MCF 10A (cell line): ENCODE results near the gene ANK2. TPM values are rescaled to one million over a fixed set of nuclear protein-coding genes. Genes with fewer than 3 reads are reported as not detected.
A peak's percentile ranks its signal among the peaks of the same experiment; 100 is the strongest.

Experiments used
- BruUV-seq: library from RNA; stranded (reverse); fragments of 400-500 nt; replicated peaks from 2 replicates; lab custom pipeline; 2021; lab: Mats Ljungman, UMichigan
- CTCF ChIA-PET: fragments of 300-600 bp; sonication (Branson Sonifier 250); formaldehyde crosslinking; extraction: SDS; loops from one replicate; lab custom pipeline; 2021; ENCODE audit warnings: antibody characterized with exemption, inconsistent platforms; lab: Yijun Ruan, JAX
- POLR2A ChIA-PET: fragments of 300-600, 350-650 bp; sonication (Branson Sonifier 250); formaldehyde crosslinking; extraction: SDS; loops from one replicate; lab custom pipeline; 2020; ENCODE audit warnings: antibody characterized with exemption, inconsistent platforms; lab: Yijun Ruan, JAX
- DNase-seq: peaks from one replicate; pipeline ENCODE4 v3.0.0-alpha.2; 2018; ENCODE audit not compliant: unreplicated experiment
- H3K27ac Mint-ChIP-seq: one replicate; pipeline ENCODE4 v1.8.0; 2022; ENCODE audit warnings: mild to moderate bottlenecking, low read depth, mixed read lengths; ENCODE audit not compliant: unreplicated experiment
- H3K27me3 Mint-ChIP-seq: one replicate; pipeline ENCODE4 v1.8.0; 2022; ENCODE audit warnings: mixed read lengths; ENCODE audit not compliant: insufficient read depth, unreplicated experiment
- H3K36me3 Mint-ChIP-seq: one replicate; pipeline ENCODE4 v1.8.0; 2022; ENCODE audit warnings: mild to moderate bottlenecking, moderate library complexity, mixed read lengths; ENCODE audit not compliant: insufficient read depth, unreplicated experiment
- H3K4me1 Mint-ChIP-seq: one replicate; pipeline ENCODE4 v1.8.0; 2022; ENCODE audit warnings: mixed read lengths; ENCODE audit not compliant: insufficient read depth, unreplicated experiment
- H3K4me3 Mint-ChIP-seq: one replicate; pipeline ENCODE4 v1.8.0; 2022; ENCODE audit warnings: mild to moderate bottlenecking, moderate library complexity, mixed read lengths; ENCODE audit not compliant: unreplicated experiment
- H3K9me3 Mint-ChIP-seq: one replicate; pipeline ENCODE4 v1.8.0; 2022; ENCODE audit warnings: mixed read lengths; ENCODE audit not compliant: unreplicated experiment
- intact Hi-C: fragments of 100-400 bp; cut with micrococcal nuclease; formaldehyde crosslinking; loops from 2 replicates; pipeline ENCODE4 v1.14.1; 2022
- total RNA-seq: library from RNA; stranded (reverse); gene quantifications from 2 replicates; pipeline ENCODE4 v1.2.3, GENCODE V29; 2022
- TF ChIP-seq, protein P1 (sequence below): fragments of 200-600 bp; IDR thresholded peaks from one replicate; pipeline ENCODE4 v1.8.0; 2022; ENCODE audit warnings: antibody characterized with exemption, mild to moderate bottlenecking; ENCODE audit not compliant: unreplicated experiment

The ANK2 gene
- total RNA-seq, 1 experiment from 2014 or later, result 37.4 TPM

DNA sequence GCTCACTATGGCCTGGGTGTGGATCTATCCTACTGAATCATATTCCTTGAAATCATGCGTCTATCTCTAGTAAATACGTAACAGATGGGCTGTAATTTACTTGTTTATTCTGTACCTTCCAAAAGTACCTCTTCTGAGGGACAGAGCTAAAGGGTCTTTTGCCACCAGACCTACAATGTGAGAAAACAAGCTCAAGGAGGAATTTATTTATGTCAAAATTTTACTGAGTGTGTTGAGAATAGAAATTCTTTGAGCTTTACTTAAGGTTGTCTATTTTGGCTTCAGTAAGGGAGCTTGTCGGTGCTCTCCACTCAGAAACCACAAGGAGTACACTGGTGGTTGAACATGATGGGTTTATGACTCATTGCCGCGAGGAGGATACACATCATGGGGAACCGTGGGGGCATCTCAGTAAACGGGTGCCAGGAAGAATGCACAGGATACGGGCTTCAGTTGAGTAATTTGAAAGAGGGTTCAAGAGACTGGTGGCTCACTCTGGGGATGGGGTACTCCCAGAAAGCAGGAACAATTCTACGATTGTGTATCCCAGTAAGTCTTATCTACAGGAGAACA is 3.0 kb downstream of the ANK2 start:
- Mint-ChIP-seq H3K36me3 (no peaks in the 10 kb centered on the region), H3K27ac (peak overlapping the region; percentile 20), H3K9me3 (no peaks in the 10 kb centered on the region), H3K4me3 (no peak overlapping the region), H3K4me1 (peaks cover 7% of the 10 kb centered on the region), H3K27me3 (no peaks in the 10 kb centered on the region)
- ChIA-PET CTCF (interaction anchor here (0.5 to 1.5 kb wide), 4 partner anchors 8 to 59 kb away, joined by 3 to 5 read pairs (median 4); no protein-coding TSS in a partner anchor), POLR2A (interaction anchor here (0.6 kb wide), 1 partner anchor 13 kb away, joined by 3 read pairs; no protein-coding TSS in a partner anchor)
- no TSS peak for BruUV-seq
- peak; percentile 67 for DNase-seq
- TF ChIP-seq, protein P1, sequence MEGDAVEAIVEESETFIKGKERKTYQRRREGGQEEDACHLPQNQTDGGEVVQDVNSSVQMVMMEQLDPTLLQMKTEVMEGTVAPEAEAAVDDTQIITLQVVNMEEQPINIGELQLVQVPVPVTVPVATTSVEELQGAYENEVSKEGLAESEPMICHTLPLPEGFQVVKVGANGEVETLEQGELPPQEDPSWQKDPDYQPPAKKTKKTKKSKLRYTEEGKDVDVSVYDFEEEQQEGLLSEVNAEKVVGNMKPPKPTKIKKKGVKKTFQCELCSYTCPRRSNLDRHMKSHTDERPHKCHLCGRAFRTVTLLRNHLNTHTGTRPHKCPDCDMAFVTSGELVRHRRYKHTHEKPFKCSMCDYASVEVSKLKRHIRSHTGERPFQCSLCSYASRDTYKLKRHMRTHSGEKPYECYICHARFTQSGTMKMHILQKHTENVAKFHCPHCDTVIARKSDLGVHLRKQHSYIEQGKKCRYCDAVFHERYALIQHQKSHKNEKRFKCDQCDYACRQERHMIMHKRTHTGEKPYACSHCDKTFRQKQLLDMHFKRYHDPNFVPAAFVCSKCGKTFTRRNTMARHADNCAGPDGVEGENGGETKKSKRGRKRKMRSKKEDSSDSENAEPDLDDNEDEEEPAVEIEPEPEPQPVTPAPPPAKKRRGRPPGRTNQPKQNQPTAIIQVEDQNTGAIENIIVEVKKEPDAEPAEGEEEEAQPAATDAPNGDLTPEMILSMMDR, result no peak
- intact Hi-C loops, result no loop called here

DNA sequence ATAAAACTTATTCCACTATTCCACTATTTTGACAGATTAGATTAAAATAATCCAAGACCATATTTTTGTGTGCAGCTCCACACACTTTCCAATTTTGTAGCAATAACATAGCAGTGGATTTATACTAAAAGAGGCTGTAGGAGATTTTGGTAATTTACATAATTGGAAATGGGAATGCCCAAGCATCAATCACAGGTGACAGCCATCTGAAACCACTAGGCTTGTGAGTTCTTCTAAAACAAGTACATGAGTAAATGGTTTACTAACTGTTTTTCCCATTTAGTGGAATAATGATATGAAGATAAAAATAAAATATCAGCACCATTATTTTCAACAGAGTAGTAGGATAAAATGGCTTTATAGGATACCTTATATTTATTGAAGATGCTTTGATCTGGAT is 4.4 kb downstream of the ANK2 start:
- TF ChIP-seq, protein P1, result no peak
- peaks cover 12% of the 10 kb centered on the region for H3K4me1 Mint-ChIP-seq
- POLR2A ChIA-PET, result no interaction called here
- DNase-seq, result no peak
- H3K27ac Mint-ChIP-seq, result no peak overlapping the region
- intact Hi-C loops, result no loop called here
- H3K27me3 Mint-ChIP-seq, result no peaks in the 10 kb centered on the region
- CTCF ChIA-PET, result interaction anchor here (1.0 kb wide), 1 partner anchor 102 kb away, joined by 5 read pairs; no protein-coding TSS in a partner anchor
- no peaks in the 10 kb centered on the region for H3K9me3 Mint-ChIP-seq
- no peaks in the 10 kb centered on the region for H3K36me3 Mint-ChIP-seq
- H3K4me3 Mint-ChIP-seq, result no peak overlapping the region
- no TSS peak for BruUV-seq

DNA sequence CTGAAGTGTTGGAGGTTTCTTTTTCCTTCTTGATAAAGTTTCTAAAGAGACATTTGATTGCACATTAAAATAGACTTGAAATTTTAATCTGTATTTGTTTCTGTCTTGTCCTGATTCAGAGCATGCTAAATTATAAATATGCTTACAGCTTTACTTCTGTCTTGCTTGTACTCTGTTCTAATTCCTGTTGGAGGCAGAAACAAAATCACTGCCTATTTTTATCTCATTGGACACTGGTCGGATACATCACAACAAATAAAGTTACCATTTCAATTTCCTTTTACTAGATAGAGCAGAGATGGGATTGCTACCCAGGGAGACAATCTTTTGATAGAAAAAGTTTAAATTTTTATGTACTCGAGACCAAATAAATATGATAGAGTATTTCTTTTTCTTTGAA is 6.9 kb downstream of the ANK2 start:
- H3K4me1 Mint-ChIP-seq, result peaks cover 12% of the 10 kb centered on the region
- POLR2A ChIA-PET, result no interaction called here
- H3K9me3 Mint-ChIP-seq, result no peaks in the 10 kb centered on the region
- no peak overlapping the region for H3K4me3 Mint-ChIP-seq
- CTCF ChIA-PET, result no interaction called here
- DNase-seq, result no peak
- BruUV-seq, result no TSS peak
- H3K27ac Mint-ChIP-seq, result no peak overlapping the region
- no peaks in the 10 kb centered on the region for H3K36me3 Mint-ChIP-seq
- TF ChIP-seq, protein P1, result no peak
- intact Hi-C loops, result no loop called here
- no peaks in the 10 kb centered on the region for H3K27me3 Mint-ChIP-seq

DNA sequence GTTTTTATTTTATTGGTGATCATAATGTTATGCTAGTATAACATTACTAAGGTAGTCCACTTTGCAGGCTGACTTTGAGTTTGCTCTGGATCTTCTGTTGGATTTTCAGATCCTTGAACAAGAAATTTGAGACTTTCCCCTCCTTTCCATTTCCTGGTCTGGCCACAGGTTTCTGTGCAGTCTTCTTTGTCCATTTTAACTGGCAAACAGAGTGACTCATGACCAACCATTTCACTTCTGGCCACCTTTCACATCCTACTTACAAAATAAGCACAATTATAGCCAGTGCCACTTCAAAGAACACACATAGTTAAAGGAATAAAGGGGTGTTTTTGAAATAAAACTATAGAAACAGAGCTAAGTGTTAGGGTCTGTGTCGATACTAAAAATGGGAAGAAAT is 8.4 kb downstream of the ANK2 start:
- Mint-ChIP-seq H3K36me3 (no peaks in the 10 kb centered on the region), H3K4me3 (no peak overlapping the region), H3K27ac (no peak overlapping the region), H3K4me1 (peaks cover 7% of the 10 kb centered on the region), H3K9me3 (no peaks in the 10 kb centered on the region), H3K27me3 (no peaks in the 10 kb centered on the region)
- TF ChIP-seq, protein P1, result no peak
- ChIA-PET CTCF (interaction anchor here (0.6 kb wide), 1 partner anchor 1255 kb away, joined by 3 read pairs; no protein-coding TSS in a partner anchor), POLR2A (no interaction called here)
- no TSS peak for BruUV-seq
- DNase-seq, result peak; percentile 51
- intact Hi-C loops, result no loop called here
